ENCODE measurements around the gene NUP93.
"Not testable (repeated sequence)": the region's sequence is repeated elsewhere in the genome, so short reads cannot be mapped to it uniquely, and the experiment has no call there.

NUP93 gene

DNA sequence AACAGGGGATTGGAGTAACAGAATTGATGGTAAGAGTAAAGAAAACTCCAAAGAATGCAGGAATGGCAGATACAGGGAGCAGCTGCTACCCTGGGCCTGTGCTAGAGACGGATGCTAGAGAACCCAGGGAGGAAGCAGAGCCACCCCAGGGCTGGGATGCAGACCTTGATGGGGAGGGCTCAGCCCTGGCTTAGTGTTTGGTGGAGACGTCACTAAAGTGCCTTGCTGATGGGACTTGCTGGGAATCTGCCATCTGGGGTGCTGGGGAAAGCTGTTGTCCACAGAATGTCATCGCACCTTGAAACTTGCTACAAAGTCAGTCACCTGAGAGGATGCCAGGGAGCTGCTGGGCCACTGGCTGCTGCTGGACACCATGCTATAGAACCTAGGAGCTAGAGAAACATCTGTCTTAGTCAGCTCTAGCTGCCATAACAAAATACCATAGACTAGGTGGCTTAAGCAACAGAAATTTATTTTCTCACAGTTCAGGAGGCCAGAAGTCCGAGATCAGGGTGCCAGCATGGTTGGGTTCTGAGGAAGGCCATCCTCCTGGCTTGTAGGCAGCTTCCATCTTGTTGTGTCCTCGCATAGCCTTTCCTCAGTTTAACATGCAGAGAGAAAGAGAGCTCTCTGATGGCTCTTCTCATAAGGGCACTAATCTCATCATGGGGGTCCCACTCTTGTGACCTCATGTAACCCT, 32.3 kb upstream of the NUP93 start:
- peaks cover 5% of the 10 kb centered on the region for H3K27me3 Mint-ChIP-seq
- H3K27ac Mint-ChIP-seq: no peak overlapping the region
- intact Hi-C loops (cut with micrococcal nuclease): no loop called here
- H3K4me1 Mint-ChIP-seq (ENCODE audit: low read depth): no peaks in the 10 kb centered on the region
- no peak overlapping the region for H3K4me3 Mint-ChIP-seq
- H3K36me3 Mint-ChIP-seq (ENCODE audit: low read depth): no peaks in the 10 kb centered on the region
- H3K9me3 Mint-ChIP-seq: no peaks in the 10 kb centered on the region

DNA sequence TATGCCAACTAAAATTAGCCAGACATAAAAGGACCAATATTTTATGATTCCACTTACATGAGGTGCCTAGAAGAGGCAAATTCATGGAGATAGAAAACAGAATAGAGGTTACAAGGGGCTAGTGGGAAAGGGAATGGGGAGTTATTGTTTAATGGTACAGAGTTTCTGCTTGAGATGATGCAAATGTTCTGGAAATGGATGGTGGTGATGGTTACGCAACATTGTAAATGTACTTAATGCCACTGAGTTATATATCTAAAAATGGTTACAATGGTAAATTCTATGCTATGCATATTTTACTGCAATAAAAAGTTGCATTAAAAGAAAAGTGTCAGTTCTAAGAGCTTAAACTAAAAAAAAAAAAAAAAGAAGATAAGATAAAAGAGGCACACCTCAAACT, 29.7 kb upstream of the NUP93 start:
- H3K9me3 Mint-ChIP-seq: no peaks in the 10 kb centered on the region
- H3K36me3 Mint-ChIP-seq (ENCODE audit: low read depth): no peaks in the 10 kb centered on the region
- H3K4me3 Mint-ChIP-seq: no peak overlapping the region
- H3K4me1 Mint-ChIP-seq (ENCODE audit: low read depth): no peaks in the 10 kb centered on the region
- H3K27me3 Mint-ChIP-seq: peaks cover 5% of the 10 kb centered on the region
- intact Hi-C loops (cut with micrococcal nuclease): loop anchor here (5.0 kb wide), 1 partner anchor 188 kb away; no protein-coding TSS in a partner anchor
- no peak overlapping the region for H3K27ac Mint-ChIP-seq

DNA sequence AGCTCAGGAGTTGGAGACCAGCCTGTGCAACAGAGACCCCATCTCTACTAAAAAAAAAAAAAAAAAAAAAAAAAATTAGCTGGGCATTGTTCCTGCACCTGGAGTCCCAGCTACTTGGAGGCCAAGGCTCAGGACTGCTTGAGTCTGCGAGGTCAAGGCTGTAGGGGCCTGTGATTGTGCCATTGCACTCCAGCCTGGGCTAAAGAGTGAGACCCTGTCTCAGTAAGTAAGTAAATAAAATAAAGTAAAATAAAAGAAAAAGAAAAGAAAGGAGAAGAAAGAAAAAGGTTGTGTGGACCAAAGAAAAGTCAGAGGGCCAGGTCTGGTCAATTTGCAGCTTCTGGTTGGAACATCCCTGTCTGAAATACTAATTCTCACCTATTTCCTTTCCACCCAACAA, 29.3 kb upstream of the NUP93 start:
- intact Hi-C loops (cut with micrococcal nuclease): loop anchor here (5.0 kb wide), 1 partner anchor 188 kb away; no protein-coding TSS in a partner anchor
- peaks cover 5% of the 10 kb centered on the region for H3K27me3 Mint-ChIP-seq
- no peak overlapping the region for H3K27ac Mint-ChIP-seq

DNA sequence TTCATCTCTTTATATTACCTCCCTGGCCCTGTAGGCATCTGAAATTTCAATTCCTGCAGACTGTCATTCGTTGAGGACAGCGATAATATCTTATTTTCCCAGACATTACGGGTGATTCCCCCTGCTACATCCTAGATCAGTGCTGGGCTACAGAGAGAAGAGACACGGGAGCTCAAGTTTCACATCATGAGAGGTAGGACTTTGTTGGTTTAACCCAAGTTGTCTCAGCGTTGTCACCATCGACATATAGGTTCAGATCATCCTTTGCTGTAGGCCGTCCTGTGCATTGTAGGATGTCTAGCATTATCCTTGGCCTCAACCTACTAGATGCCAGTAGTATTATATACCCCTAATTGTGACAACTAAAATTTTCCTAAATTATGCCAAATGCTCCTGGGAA, 28.4 kb upstream of the NUP93 start:
- intact Hi-C loops (cut with micrococcal nuclease): loop anchor here (5.0 kb wide), 1 partner anchor 189 kb away; no protein-coding TSS in a partner anchor
- H3K36me3 Mint-ChIP-seq (ENCODE audit: low read depth): no peaks in the 10 kb centered on the region
- no peak overlapping the region for H3K27ac Mint-ChIP-seq
- no peak overlapping the region for H3K4me3 Mint-ChIP-seq
- no peaks in the 10 kb centered on the region for H3K9me3 Mint-ChIP-seq
- H3K4me1 Mint-ChIP-seq (ENCODE audit: low read depth): no peaks in the 10 kb centered on the region
- peaks cover 5% of the 10 kb centered on the region for H3K27me3 Mint-ChIP-seq

More for the DNA sequence above, 29.3 kb upstream of the NUP93 start:
- Mint-ChIP-seq H3K9me3 (no peaks in the 10 kb centered on the region), H3K36me3 (ENCODE audit: low read depth) (no peaks in the 10 kb centered on the region), H3K4me1 (ENCODE audit: low read depth) (no peaks in the 10 kb centered on the region), H3K4me3 (no peak overlapping the region)

DNA sequence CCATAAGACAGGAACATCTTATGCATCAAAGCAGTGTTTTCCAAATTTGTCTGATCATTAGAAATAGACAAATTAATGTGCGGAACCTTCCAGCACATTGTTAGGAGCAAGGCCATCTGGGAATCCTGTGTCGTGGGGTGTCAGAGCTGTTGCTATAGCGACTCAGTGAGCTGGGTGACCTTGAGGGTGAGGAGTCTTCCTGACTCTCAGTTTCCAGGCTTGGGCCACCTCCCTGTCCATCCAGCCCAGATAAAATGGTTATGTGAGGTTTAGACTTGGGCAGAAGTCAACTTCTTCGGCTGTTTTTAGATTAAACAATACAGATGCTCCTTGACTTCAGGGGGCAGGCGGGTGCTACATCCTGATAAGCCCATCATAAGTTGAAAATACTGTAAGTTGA, 27.1 kb upstream of the NUP93 start:
- Mint-ChIP-seq H3K27ac (no peak overlapping the region), H3K27me3 (peaks cover 3% of the 10 kb centered on the region), H3K9me3 (no peaks in the 10 kb centered on the region), H3K36me3 (ENCODE audit: low read depth) (no peaks in the 10 kb centered on the region), H3K4me3 (no peak overlapping the region), H3K4me1 (ENCODE audit: low read depth) (no peaks in the 10 kb centered on the region)
- intact Hi-C loops (cut with micrococcal nuclease): loop anchor here (1.0 to 5.0 kb wide), 3 partner anchors 102 to 191 kb away; no protein-coding TSS in a partner anchor

DNA sequence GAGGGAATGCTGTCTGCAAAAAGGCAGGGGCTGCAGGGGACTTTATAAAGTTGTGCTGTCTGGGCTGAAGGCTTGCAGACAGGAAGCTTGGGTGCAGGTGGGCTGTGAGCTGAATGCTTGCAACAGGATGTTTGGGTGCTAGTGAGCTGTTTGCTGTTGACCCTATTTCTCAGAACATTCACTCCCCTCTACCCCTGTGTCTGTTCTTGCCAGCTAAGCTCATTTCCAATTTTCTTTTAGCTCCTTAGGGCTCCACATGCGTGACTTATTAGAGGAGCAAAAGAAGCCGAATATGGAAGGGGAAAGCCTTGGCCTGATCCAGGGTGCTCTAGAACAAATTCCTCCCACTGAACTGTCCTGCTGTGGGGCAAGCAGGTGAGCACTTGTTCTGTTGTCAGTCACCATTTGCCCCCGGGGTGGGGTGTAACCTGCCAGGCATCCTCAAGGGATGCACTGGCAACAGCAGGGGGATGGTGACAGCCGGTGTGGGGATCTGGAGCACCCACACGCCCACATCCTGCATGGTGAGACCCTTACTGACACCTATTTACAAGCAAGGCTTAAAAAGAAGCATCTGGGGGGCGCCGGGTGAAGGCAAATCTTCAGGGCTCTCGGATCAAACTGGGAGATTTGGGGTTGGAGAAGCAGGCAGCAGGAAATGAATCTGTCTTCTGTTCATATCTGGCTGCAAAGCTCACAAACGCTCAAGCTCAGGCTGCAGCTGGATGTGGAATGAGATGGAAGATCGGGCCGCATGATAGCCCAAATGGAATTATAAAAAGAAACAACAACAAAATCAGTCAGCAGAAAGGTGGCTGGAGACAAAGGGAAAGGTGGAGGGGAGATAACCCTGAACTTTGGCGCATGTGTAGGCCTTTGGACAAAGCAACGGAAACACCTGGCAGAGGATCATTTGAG, 21.1 kb upstream of the NUP93 start:
- Mint-ChIP-seq H3K4me1 (ENCODE audit: low read depth) (no peaks in the 10 kb centered on the region), H3K27ac (no peak overlapping the region), H3K27me3 (peaks cover 1% of the 10 kb centered on the region), H3K4me3 (no peak overlapping the region), H3K9me3 (no peaks in the 10 kb centered on the region), H3K36me3 (ENCODE audit: low read depth) (no peaks in the 10 kb centered on the region)
- intact Hi-C loops (cut with micrococcal nuclease): no loop called here

DNA sequence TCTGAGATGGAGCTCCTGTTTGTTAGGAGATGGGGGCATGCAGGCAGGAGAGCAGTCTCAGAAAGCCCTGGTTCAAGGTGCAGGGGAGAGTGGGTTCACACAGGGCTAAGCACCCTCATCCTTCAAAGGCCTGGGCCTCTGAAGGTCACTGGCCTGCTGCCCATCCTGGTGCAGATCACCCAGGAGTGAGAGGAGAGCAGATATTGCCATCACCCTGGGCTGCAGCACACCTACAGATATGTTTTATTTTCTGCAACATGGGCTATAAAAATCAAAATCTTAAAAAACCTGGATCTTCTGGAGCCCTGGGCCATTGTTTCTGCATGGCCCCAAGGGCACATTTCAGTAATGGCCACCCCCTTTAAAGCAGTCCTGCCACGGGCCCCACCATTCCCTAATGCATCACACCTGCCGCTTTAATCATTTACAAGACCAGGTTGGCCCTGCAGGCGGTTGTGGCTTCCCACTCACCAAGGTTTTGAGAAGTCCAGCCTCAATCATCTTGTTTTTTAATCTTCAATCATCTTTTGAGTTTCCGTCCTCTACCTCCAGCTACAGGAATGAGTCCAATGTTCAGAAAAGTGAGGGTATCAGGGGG, 20.4 kb upstream of the NUP93 start:
- no peak overlapping the region for H3K4me3 Mint-ChIP-seq
- H3K27me3 Mint-ChIP-seq: peaks cover 1% of the 10 kb centered on the region
- intact Hi-C loops (cut with micrococcal nuclease): no loop called here
- H3K4me1 Mint-ChIP-seq (ENCODE audit: low read depth): no peaks in the 10 kb centered on the region
- H3K36me3 Mint-ChIP-seq (ENCODE audit: low read depth): no peaks in the 10 kb centered on the region
- H3K27ac Mint-ChIP-seq: no peak overlapping the region
- H3K9me3 Mint-ChIP-seq: no peaks in the 10 kb centered on the region

DNA sequence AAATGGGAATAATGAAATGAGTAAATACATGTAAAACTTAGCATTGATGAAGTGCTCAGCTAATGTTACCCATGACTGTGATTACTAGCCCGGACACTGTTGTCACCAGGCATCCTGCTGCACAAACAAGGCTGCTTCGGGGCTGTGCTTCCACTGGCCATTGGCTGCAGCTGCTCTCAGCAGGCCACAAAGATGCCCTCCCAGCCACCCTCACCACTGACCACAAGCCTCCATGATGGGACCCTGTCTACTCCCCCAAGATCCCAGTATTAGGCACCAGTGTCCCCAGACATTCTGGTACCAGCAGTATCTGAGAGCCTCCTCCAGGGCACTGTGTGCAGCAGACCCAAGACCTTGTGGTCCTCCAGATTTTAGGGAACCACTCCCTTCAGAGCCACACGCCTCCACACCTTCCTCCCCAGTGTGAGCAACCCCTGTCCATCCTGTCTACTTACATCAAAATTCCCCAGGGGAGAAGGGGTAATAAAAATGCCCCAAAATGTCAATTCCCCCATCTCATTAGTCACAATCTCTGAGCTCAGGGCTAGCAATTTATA, 19.7 kb upstream of the NUP93 start:
- H3K9me3 Mint-ChIP-seq: no peaks in the 10 kb centered on the region
- no peaks in the 10 kb centered on the region for H3K4me1 Mint-ChIP-seq (ENCODE audit: low read depth)
- no peaks in the 10 kb centered on the region for H3K36me3 Mint-ChIP-seq (ENCODE audit: low read depth)
- intact Hi-C loops (cut with micrococcal nuclease): no loop called here
- H3K27me3 Mint-ChIP-seq: peaks cover 1% of the 10 kb centered on the region
- no peak overlapping the region for H3K27ac Mint-ChIP-seq
- H3K4me3 Mint-ChIP-seq: no peak overlapping the region

DNA sequence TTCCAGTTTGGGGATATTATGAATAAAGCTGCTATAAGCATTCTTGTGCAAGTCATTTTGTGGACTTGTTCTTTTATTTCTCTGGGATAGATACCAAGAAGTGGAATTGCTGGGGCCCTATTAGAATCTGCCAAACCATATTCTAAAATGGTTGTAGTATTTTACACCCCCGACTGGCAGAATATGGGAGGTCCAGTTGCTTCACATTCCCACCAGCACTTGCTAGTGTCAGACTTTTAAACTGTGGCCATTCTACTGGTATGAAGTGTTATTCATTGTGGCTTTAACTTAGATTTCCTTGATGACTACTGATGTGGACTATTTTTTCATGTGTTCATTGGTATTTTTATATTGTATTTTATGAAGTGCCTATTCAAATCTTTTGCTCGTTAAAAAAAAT, 18.1 kb upstream of the NUP93 start:
- peaks cover 1% of the 10 kb centered on the region for H3K27me3 Mint-ChIP-seq
- no peaks in the 10 kb centered on the region for H3K4me1 Mint-ChIP-seq (ENCODE audit: low read depth)

DNA sequence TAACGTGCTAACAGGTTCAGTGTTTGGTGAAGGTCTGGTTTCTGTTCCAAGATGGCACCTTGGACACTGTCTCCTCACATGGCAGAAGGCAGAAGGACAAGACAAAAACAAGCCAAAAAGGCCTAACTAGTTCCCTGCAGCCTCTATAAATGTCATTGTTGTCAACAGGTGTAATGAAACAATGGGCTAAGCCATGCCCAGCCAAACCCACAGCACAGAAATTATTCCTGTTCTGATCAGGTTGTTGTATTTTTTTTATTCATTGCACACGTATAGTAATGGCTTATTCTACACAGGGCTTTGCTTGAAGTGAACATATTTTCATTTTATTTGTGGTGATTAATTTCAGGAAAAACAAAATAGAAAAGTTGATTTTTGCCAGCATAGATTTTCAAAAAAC, 16.1 kb upstream of the NUP93 start:
- intact Hi-C loops (cut with micrococcal nuclease): no loop called here
- H3K4me1 Mint-ChIP-seq (ENCODE audit: low read depth): no peaks in the 10 kb centered on the region
- no peak overlapping the region for H3K27ac Mint-ChIP-seq
- no peaks in the 10 kb centered on the region for H3K9me3 Mint-ChIP-seq
- H3K27me3 Mint-ChIP-seq: peaks cover 1% of the 10 kb centered on the region
- no peaks in the 10 kb centered on the region for H3K36me3 Mint-ChIP-seq (ENCODE audit: low read depth)
- H3K4me3 Mint-ChIP-seq: no peak overlapping the region

More for the DNA sequence above, 18.1 kb upstream of the NUP93 start:
- Mint-ChIP-seq H3K9me3 (no peaks in the 10 kb centered on the region), H3K36me3 (ENCODE audit: low read depth) (no peaks in the 10 kb centered on the region), H3K27ac (no peak overlapping the region), H3K4me3 (no peak overlapping the region)
- intact Hi-C loops (cut with micrococcal nuclease): no loop called here

DNA sequence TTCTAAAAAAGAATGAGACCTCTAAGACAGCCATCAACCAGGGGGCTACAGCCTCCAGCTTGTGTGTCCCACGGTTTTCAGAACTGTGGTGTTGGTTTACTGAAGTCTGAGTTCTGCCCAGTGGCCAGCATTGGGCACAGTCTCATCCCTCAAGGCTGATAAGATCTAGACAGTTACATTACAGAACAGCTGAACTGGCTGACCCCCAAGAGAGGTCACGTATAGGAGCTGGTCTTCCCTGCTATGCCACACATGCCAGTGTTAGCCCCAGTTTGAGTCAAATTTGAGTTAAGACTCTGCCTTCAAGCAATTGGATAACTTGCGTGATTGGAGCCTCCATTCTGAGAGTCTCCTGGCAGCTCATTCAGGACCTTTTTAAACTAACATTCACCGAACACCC, 14.8 kb upstream of the NUP93 start:
- Mint-ChIP-seq H3K27ac (no peak overlapping the region), H3K27me3 (peaks cover 1% of the 10 kb centered on the region), H3K36me3 (ENCODE audit: low read depth) (no peaks in the 10 kb centered on the region), H3K4me1 (ENCODE audit: low read depth) (no peaks in the 10 kb centered on the region), H3K9me3 (no peaks in the 10 kb centered on the region), H3K4me3 (no peak overlapping the region)
- intact Hi-C loops (cut with micrococcal nuclease): no loop called here

DNA sequence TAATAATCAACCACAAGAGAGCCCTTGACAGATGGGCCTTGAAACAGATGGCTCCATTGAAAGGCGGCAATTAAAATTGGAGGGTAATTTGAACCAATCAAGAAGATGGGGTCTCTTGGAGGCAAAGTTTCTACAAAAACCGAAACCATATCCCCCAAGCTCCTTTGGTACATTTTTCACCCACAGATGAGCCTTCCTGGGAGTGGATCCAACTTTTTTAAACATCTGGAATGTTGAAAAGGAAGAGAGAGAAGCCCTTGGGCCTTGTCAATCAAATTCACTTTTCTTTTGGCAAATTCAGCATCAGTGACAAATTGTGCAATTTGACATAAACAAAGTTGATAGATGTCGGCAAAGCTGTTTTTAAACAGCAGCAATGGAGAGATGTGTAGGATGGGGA, 13.2 kb upstream of the NUP93 start:
- Mint-ChIP-seq H3K27me3 (peaks cover 3% of the 10 kb centered on the region), H3K9me3 (no peaks in the 10 kb centered on the region), H3K27ac (no peak overlapping the region)

DNA sequence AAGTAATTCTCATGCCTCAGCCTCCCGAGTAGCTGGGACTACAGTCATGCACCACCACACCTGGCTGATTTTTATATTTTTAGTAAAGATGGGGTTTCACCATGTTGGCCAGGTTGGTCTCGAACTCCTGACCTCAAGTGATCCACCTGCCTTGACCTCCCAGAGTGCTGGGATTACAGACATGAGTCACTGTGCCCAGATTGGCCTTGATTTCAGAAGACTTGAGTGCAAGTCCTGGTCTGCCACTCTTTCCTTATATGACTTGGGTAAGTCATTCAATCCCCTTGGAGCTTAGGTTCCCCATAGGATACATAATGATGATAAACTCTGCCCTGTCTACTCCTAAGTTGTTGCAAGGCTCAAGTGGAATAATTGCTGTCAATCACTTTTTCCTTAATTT, 12.4 kb upstream of the NUP93 start:
- H3K27ac Mint-ChIP-seq; H3K27me3 Mint-ChIP-seq; H3K4me3 Mint-ChIP-seq; H3K4me1 Mint-ChIP-seq (ENCODE audit: low read depth); H3K9me3 Mint-ChIP-seq; H3K36me3 Mint-ChIP-seq (ENCODE audit: low read depth); intact Hi-C loops (cut with micrococcal nuclease): not testable (repeated sequence)

More for the DNA sequence above, 13.2 kb upstream of the NUP93 start:
- Mint-ChIP-seq H3K4me1 (ENCODE audit: low read depth) (no peaks in the 10 kb centered on the region), H3K36me3 (ENCODE audit: low read depth) (no peaks in the 10 kb centered on the region), H3K4me3 (no peak overlapping the region)
- intact Hi-C loops (cut with micrococcal nuclease): no loop called here

All from dendritic cell treated with granulocyte-macrophage colony-stimulating factor and Interleukin-4, amounts not matched to agents 40 ng/mL and 50 ng/mL, for 4 days (primary cell).